ENCODE data around the gene BRF1. TPM values are rescaled to one million over a fixed set of nuclear protein-coding genes. Genes with fewer than 3 reads are reported as not detected.

The BRF1 gene
- total RNA-seq, 1 experiment from 2014 or later: 26.4 TPM

DNA sequence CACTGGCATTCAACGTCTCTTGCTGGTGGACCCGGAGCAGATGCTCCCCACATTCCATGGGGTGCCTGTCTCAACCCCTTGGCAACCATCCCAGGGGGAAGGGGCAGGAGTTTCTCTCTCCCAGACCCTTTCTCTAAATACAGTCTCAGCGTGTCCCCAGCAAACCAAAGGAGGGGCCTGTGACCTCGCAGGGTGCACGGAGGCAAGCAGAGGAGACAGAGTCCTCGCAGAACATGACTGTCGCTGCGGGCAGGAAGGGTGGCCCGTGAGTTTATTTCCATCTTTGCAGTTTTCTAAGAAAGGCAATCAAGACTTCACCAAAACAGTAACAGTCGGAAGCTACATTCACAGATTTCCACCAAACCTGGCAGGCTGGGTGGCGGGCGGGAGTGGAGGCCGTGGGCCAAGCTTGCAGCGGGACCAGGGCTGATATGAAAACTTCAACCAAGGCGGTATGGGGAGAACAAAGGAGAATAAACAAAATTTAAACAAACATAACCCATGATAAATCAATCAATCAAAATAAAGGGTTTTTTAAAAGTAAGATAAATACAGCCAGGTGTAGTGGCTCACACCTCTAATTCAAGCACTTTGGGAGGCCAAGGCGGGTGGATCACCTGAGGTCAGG lies 18.6 kb downstream of the BRF1 start:
- ChIA-PET CTCF (interaction anchor here (1.4 to 1.6 kb wide), 2 partner anchors 70 to 81 kb away, joined by 4 to 8 read pairs; no protein-coding TSS in a partner anchor), POLR2A (interaction anchor here (0.5 kb wide), 1 partner anchor 474 kb away, joined by 4 read pairs; no protein-coding TSS in a partner anchor)
- ATAC-seq (peak; percentile 17; the same call in 1 of the 2 replicates), DNase-seq (ENCODE audit: low spot score) (no peak)
- peak overlapping the region; percentile 32 for H3K27ac Mint-ChIP-seq
- no peaks in the 10 kb centered on the region for H3K36me3 Mint-ChIP-seq
- H3K27me3 Mint-ChIP-seq (ENCODE audit: low read depth): no peaks in the 10 kb centered on the region
- no peak overlapping the region for H3K4me3 Mint-ChIP-seq
- no peaks in the 10 kb centered on the region for H3K9me3 Mint-ChIP-seq
- TF ChIP-seq SMAD3 (CRISPR knock-in tag; IDR thresholded peaks at IDR 0.05; ENCODE audit: borderline replicate concordance): no peak
- TF ChIP-seq, protein P1, sequence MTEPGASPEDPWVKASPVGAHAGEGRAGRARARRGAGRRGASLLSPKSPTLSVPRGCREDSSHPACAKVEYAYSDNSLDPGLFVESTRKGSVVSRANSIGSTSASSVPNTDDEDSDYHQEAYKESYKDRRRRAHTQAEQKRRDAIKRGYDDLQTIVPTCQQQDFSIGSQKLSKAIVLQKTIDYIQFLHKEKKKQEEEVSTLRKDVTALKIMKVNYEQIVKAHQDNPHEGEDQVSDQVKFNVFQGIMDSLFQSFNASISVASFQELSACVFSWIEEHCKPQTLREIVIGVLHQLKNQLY (CRISPR knock-in tag; IDR thresholded peaks at IDR 0.05): no peak
- no peak for TF ChIP-seq HMGA2 (CRISPR knock-in tag; IDR thresholded peaks at IDR 0.05)
- TF ChIP-seq ATF1 (CRISPR knock-in tag; IDR thresholded peaks at IDR 0.05): no peak
- TF ChIP-seq, protein P2, sequence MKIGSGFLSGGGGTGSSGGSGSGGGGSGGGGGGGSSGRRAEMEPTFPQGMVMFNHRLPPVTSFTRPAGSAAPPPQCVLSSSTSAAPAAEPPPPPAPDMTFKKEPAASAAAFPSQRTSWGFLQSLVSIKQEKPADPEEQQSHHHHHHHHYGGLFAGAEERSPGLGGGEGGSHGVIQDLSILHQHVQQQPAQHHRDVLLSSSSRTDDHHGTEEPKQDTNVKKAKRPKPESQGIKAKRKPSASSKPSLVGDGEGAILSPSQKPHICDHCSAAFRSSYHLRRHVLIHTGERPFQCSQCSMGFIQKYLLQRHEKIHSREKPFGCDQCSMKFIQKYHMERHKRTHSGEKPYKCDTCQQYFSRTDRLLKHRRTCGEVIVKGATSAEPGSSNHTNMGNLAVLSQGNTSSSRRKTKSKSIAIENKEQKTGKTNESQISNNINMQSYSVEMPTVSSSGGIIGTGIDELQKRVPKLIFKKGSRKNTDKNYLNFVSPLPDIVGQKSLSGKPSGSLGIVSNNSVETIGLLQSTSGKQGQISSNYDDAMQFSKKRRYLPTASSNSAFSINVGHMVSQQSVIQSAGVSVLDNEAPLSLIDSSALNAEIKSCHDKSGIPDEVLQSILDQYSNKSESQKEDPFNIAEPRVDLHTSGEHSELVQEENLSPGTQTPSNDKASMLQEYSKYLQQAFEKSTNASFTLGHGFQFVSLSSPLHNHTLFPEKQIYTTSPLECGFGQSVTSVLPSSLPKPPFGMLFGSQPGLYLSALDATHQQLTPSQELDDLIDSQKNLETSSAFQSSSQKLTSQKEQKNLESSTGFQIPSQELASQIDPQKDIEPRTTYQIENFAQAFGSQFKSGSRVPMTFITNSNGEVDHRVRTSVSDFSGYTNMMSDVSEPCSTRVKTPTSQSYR (CRISPR knock-in tag; IDR thresholded peaks at IDR 0.05): no peak
- TF ChIP-seq JUN (CRISPR knock-in tag; IDR thresholded peaks at IDR 0.05): no peak
- TF ChIP-seq ZNF219 (CRISPR knock-in tag; IDR thresholded peaks at IDR 0.05; ENCODE audit: borderline replicate concordance): no peak
- TF ChIP-seq GRHL2 (CRISPR knock-in tag; IDR thresholded peaks at IDR 0.05; ENCODE audit: insufficient replicate concordance, severe bottlenecking): no peak
- TF ChIP-seq, protein P3, sequence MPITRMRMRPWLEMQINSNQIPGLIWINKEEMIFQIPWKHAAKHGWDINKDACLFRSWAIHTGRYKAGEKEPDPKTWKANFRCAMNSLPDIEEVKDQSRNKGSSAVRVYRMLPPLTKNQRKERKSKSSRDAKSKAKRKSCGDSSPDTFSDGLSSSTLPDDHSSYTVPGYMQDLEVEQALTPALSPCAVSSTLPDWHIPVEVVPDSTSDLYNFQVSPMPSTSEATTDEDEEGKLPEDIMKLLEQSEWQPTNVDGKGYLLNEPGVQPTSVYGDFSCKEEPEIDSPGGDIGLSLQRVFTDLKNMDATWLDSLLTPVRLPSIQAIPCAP (CRISPR knock-in tag; IDR thresholded peaks at IDR 0.05): no peak
- no peak for TF ChIP-seq NR2C2 (CRISPR knock-in tag; IDR thresholded peaks at IDR 0.05)
- no peak for TF ChIP-seq PRRX2 (CRISPR knock-in tag; IDR thresholded peaks at IDR 0.05)
- TF ChIP-seq, protein P4, sequence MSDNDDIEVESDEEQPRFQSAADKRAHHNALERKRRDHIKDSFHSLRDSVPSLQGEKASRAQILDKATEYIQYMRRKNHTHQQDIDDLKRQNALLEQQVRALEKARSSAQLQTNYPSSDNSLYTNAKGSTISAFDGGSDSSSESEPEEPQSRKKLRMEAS (CRISPR knock-in tag; IDR thresholded peaks at IDR 0.05): no peak
- TF ChIP-seq, protein P5, sequence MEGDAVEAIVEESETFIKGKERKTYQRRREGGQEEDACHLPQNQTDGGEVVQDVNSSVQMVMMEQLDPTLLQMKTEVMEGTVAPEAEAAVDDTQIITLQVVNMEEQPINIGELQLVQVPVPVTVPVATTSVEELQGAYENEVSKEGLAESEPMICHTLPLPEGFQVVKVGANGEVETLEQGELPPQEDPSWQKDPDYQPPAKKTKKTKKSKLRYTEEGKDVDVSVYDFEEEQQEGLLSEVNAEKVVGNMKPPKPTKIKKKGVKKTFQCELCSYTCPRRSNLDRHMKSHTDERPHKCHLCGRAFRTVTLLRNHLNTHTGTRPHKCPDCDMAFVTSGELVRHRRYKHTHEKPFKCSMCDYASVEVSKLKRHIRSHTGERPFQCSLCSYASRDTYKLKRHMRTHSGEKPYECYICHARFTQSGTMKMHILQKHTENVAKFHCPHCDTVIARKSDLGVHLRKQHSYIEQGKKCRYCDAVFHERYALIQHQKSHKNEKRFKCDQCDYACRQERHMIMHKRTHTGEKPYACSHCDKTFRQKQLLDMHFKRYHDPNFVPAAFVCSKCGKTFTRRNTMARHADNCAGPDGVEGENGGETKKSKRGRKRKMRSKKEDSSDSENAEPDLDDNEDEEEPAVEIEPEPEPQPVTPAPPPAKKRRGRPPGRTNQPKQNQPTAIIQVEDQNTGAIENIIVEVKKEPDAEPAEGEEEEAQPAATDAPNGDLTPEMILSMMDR (IDR thresholded peaks at IDR 0.05): no peak
- TF ChIP-seq RELA (CRISPR knock-in tag; IDR thresholded peaks at IDR 0.05; ENCODE audit: borderline replicate concordance): no peak
- no peak for TF ChIP-seq CREB1 (CRISPR knock-in tag; IDR thresholded peaks at IDR 0.05)
- TF ChIP-seq ZNF396 (CRISPR knock-in tag; IDR thresholded peaks at IDR 0.05; ENCODE audit: borderline replicate concordance): no peak
- peaks cover 20% of the 10 kb centered on the region for H3K4me1 Mint-ChIP-seq

DNA sequence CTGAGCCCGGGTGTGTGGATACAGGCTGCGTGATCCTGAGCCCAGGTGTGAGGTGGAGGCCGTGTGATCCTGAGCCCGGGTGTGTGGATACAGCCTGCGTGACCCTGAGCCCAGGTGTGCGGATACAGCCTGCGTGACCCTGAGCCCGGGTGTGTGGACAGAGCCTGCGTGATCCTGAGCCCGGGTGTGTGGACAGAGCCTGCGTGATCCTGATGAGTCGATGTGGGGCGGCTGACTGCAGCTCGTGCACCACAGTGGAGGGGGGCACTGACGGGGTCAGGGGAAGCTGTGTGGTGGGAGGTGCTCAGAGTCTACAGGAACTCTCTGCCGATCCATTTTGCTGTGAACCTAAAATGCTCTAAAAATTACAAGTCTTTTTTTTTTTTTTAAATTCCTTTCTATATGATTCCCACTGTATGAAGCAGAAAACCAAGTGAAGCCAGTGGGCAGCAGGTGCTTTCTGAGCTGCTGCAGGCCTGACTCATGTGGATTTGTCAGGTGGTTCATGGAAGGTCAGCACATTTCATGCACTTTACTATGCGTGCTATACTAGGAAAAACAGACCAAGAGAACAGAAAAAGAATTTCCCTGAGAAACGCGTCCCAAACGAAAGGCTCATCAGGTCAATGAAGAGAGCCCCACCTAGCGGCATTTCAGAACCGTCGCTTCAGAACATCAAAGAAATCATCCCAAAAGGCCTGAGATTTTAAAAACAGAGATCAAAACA lies 19.3 kb downstream of the BRF1 start:
- Mint-ChIP-seq H3K27me3 (ENCODE audit: low read depth) (no peaks in the 10 kb centered on the region), H3K9me3 (no peaks in the 10 kb centered on the region), H3K27ac (peak overlapping the region; percentile 63), H3K4me1 (peaks cover 19% of the 10 kb centered on the region), H3K36me3 (no peaks in the 10 kb centered on the region), H3K4me3 (no peak overlapping the region)
- CTCF ChIA-PET: interaction anchor here (0.7 to 0.8 kb wide), 2 partner anchors 14 to 157 kb away, joined by 3 read pairs; no protein-coding TSS in a partner anchor
- POLR2A ChIA-PET: interaction anchor here (0.5 kb wide), 1 partner anchor 473 kb away, joined by 4 read pairs; no protein-coding TSS in a partner anchor
- DNase-seq (ENCODE audit: low spot score): no peak
- ATAC-seq: peak; percentile 49
- TF ChIP-seq KAT7 (CRISPR knock-in tag; IDR thresholded peaks at IDR 0.05; ENCODE audit: borderline replicate concordance): no peak
- TF ChIP-seq, protein P6, sequence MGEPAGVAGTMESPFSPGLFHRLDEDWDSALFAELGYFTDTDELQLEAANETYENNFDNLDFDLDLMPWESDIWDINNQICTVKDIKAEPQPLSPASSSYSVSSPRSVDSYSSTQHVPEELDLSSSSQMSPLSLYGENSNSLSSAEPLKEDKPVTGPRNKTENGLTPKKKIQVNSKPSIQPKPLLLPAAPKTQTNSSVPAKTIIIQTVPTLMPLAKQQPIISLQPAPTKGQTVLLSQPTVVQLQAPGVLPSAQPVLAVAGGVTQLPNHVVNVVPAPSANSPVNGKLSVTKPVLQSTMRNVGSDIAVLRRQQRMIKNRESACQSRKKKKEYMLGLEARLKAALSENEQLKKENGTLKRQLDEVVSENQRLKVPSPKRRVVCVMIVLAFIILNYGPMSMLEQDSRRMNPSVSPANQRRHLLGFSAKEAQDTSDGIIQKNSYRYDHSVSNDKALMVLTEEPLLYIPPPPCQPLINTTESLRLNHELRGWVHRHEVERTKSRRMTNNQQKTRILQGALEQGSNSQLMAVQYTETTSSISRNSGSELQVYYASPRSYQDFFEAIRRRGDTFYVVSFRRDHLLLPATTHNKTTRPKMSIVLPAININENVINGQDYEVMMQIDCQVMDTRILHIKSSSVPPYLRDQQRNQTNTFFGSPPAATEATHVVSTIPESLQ (CRISPR knock-in tag; IDR thresholded peaks at IDR 0.05): no peak
- TF ChIP-seq GTF2I (CRISPR knock-in tag; conservative IDR thresholded peaks at IDR 0.05): no peak
- no peak for TF ChIP-seq MXD4 (CRISPR knock-in tag; IDR thresholded peaks at IDR 0.05; ENCODE audit: borderline replicate concordance)
- no peak for TF ChIP-seq NR1H2 (CRISPR knock-in tag; IDR thresholded peaks at IDR 0.05)
- TF ChIP-seq JUN (CRISPR knock-in tag; IDR thresholded peaks at IDR 0.05): no peak
- TF ChIP-seq SMAD4 (CRISPR knock-in tag; IDR thresholded peaks at IDR 0.05): no peak
- no peak for TF ChIP-seq TP53 (CRISPR knock-in tag; IDR thresholded peaks at IDR 0.05)

All from WTC11 (cell line).